ENCODE data around the gene ZNF764. TPM values are rescaled to one million over a fixed set of nuclear protein-coding genes. Genes with fewer than 3 reads are reported as not detected.
A peak's percentile ranks its signal among the peaks of the same experiment; 100 is the strongest.
"Not testable (repeated sequence)": the region's sequence is repeated elsewhere in the genome, so short reads cannot be mapped to it uniquely, and the experiment has no call there.

The ZNF764 gene
- total RNA-seq, 1 experiment from 2014 or later: 6.8 TPM

- Histone ChIP-seq H3K27me3 (no peaks in the 10 kb centered on the region), H3K36me3 (peaks cover 42% of the 10 kb centered on the region), H3K4me3 (peak overlapping the region; percentile 93), H3K9me3 (no peaks in the 10 kb centered on the region)
- DNase-seq: no peak
These were observed 542 bp downstream of the ZNF764 start for GRCh38 chr16:30557707-30557956.

GRCh38 chr16:30556125-30556473 is 2.1 kb downstream of the ZNF764 start:
- H3K36me3 ChIP-seq: peaks cover 42% of the 10 kb centered on the region
- DNase-seq: no peak
- no peaks in the 10 kb centered on the region for H3K27me3 ChIP-seq
- no peak overlapping the region for H3K4me3 ChIP-seq
- no peaks in the 10 kb centered on the region for H3K9me3 ChIP-seq

- no peaks in the 10 kb centered on the region for H3K27me3 ChIP-seq
- no peaks in the 10 kb centered on the region for H3K9me3 ChIP-seq
- H3K36me3 ChIP-seq: peaks cover 42% of the 10 kb centered on the region
- H3K4me3 ChIP-seq: no peak overlapping the region
- no peak for DNase-seq
These were observed 2.7 kb downstream of the ZNF764 start for GRCh38 chr16:30555315-30556124.

DNA sequence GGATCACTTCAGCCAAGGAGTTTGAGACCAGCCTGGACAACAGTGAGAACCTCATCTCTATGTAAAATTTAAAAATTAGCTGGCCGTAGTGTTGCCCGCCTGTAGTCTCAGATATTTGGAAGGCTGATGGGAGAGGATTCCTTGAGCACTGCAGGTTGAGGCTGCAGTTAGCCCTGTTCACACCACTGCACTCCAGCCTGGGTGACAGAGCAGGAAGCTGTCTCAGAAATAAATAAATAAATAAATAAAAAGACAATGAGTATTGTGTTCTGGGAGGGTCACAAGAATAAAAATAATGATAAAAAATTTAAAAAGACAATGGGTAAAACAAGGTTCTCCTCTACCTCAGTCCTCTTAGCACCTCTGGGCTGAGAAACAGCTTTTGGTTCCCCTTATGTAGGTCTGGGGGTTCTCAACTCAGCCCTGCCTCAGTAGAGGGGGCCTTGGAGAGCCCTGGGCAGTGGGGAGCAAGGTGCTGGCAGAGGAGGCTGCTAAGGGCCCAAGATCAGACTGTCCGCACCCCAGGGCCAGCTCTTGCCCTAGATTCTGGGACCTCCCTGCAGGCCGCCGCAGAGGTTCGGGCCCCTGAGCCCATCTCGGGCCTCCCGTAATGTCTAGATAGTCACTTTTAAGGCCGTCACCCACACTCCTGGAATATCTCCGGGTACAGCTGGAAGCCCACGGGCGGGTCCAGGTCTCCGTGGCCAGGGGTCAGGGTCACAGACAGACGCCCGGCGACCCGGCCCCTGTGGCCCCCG is 3.4 kb downstream of the ZNF764 start:
- H3K36me3 ChIP-seq: peaks cover 42% of the 10 kb centered on the region

DNA sequence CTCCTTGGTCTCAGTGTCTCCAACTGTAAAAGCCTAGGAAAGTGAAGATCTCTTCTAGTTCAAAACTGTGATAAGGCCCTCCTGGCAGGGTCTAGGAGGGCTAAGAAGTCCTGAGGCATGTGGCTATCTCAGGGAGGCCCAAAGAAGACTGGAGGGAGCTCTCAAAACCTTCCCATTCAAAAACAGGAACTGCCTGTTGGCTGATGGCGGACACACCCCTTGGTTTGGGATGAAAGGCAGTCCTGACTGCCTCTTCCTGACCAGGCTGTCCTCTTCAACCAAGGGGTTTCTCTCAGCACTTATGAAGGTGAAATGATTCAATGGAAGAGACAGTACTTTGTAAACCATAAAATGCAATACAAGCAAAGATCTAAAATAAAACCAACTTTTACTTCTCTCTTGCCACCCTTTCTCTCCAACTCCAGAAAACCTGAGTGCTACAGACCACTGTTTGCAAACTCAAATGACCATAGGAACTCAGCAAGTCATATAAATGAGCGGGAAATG is 4.7 kb downstream of the ZNF764 start:
- Histone ChIP-seq H3K4me3 (no peak overlapping the region), H3K9me3 (no peaks in the 10 kb centered on the region), H3K36me3 (peaks cover 42% of the 10 kb centered on the region)

More for the DNA sequence above, 3.4 kb downstream of the ZNF764 start:
- Histone ChIP-seq H3K9me3 (no peaks in the 10 kb centered on the region), H3K4me3 (no peak overlapping the region), H3K27me3 (no peaks in the 10 kb centered on the region)
- DNase-seq: no peak

GRCh38 chr16:30552956-30553355 is 5.2 kb downstream of the ZNF764 start:
- H3K36me3 ChIP-seq: peaks cover 42% of the 10 kb centered on the region
- DNase-seq: no peak
- no peaks in the 10 kb centered on the region for H3K9me3 ChIP-seq
- H3K27me3 ChIP-seq: no peaks in the 10 kb centered on the region
- H3K4me3 ChIP-seq: no peak overlapping the region

More for the DNA sequence above, 4.7 kb downstream of the ZNF764 start:
- DNase-seq: no peak
- H3K27me3 ChIP-seq: no peaks in the 10 kb centered on the region

DNA sequence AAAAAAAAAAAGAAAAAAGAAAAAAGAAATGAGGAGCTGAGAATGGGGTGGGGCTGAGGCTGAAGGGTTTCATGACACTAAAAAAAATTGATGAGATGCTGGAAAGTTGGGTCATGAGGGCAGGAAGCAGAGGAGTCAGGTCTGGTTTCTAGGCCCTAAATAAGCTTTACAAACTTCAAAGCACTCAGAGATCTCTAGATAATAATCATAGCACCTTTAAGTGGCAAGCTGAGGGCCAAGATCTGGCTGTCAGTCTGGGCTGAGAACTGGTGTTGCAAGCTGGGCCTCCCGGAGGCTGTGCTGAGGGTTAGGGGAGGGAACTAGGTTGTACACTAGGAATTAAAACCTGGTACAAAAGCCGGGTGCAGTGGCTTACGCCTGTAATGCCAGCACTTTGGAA is 6.4 kb downstream of the ZNF764 start:
- DNase-seq: no peak
- Histone ChIP-seq H3K27me3 (no peaks in the 10 kb centered on the region), H3K9me3 (no peaks in the 10 kb centered on the region), H3K4me3 (no peak overlapping the region), H3K36me3 (peaks cover 42% of the 10 kb centered on the region)

DNA sequence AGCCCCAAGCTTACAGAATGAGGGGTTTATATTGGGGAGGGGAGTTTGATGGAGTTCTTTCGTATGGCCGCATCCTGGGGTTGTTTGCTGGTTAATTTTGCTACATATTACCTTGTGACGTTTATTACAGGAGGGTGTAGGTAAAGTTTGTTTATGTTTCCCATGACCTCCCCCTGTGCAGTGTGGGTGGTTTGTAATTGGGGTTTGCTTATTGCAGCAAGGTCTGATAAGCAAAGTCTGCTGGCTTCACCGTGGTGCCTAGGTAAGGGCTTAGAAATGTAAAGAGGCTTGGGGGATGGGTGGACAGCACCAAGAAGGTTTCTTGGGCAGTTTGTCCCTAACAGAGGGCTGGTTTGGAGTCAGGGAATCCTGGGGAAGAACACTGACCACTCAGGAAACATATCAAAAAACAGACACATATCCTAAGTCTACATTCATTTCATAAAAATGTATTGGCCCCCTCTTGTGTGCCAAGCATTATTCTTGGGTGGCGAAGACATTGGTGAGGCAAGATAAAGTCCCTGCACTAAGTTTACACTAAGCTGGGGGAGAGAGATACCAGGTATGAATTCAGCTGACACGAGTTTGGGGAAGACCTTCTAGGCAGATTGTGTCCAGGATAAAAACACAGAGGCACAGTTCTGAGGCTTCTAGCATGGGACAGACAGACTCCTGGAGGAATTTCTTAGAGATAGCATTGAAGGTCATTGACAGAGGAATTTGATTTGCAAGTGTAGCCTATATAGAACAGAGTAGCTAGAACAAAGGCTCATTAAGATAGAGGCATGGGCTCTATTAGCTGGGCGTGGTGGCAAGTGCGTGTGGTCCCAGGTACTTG is 9.5 kb downstream of the ZNF764 start:
- H3K27me3 ChIP-seq: no peaks in the 10 kb centered on the region
- no peaks in the 10 kb centered on the region for H3K9me3 ChIP-seq
- H3K36me3 ChIP-seq: peaks cover 10% of the 10 kb centered on the region

GRCh38 chr16:30546115-30546514 is 12.1 kb downstream of the ZNF764 start:
- no peak overlapping the region for H3K4me3 ChIP-seq
- H3K36me3 ChIP-seq: no peaks in the 10 kb centered on the region
- DNase-seq: no peak
- H3K27me3 ChIP-seq: no peaks in the 10 kb centered on the region
- no peaks in the 10 kb centered on the region for H3K9me3 ChIP-seq

More for the DNA sequence above, 9.5 kb downstream of the ZNF764 start:
- no peak for DNase-seq
- no peak overlapping the region for H3K4me3 ChIP-seq

DNA sequence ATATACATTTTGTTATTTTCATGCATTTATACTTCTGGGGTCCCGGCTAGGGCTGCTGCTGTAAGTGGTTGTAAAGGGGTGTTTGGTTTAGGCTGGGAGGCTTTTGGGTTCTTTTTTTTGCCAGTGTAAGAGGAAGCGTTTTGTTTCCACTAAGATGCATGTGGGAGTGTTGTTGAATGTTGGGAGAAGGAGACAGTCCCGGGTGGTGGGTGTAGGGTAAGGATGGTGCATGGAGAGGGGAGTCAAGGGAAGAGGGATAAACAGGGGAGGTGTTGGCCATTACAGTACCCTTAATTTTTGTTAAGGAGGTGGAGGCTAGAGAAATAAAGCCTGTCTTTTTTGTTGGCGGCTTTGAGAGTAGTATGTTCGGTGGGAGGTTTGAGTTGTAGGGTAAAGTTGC is 15.1 kb downstream of the ZNF764 start:
- Histone ChIP-seq H3K36me3 (no peaks in the 10 kb centered on the region), H3K4me3 (no peak overlapping the region), H3K9me3 (no peaks in the 10 kb centered on the region), H3K27me3 (no peaks in the 10 kb centered on the region)
- no peak for DNase-seq

- Histone ChIP-seq H3K36me3 (peaks cover 3% of the 10 kb centered on the region), H3K9me3 (no peaks in the 10 kb centered on the region), H3K27me3 (no peaks in the 10 kb centered on the region), H3K4me3 (no peak overlapping the region)
- DNase-seq: no peak
These were observed 16.5 kb downstream of the ZNF764 start for GRCh38 chr16:30541502-30542329.

GRCh38 chr16:30540916-30541464 is 17.2 kb downstream of the ZNF764 start:
- not testable (repeated sequence) for H3K9me3 ChIP-seq, H3K36me3 ChIP-seq, H3K27me3 ChIP-seq, H3K4me3 ChIP-seq, DNase-seq

DNA sequence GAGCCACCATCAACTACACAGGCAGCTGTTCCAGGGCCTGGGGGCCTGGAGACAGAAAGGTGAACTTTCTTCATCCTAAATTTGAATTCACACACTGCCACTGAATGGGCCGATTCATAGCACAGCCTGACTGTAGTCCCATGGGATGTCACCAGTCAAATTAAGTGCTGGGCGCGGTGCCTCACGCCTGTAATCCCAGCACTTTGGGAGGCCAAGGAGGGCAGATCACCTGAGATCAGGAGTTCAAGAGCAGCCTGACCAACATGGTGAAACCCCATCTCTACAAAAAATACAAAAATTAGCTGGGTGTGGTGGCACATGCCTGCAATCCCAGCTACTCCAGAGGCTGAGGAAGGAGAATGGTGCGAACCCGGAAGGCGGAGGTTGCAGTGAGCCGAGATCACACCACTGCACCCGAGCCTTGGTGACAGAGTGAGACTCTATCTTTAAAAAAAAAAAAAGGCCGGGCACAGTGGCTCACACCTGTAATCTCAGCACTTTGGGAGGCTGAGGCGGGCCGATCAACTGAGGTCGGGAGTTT is 18.1 kb downstream of the ZNF764 start:
- not testable (repeated sequence) for H3K9me3 ChIP-seq, H3K36me3 ChIP-seq, DNase-seq, H3K27me3 ChIP-seq, H3K4me3 ChIP-seq

- no peak for DNase-seq
- no peak overlapping the region for H3K4me3 ChIP-seq
- no peaks in the 10 kb centered on the region for H3K9me3 ChIP-seq
These were observed 18.9 kb downstream of the ZNF764 start for GRCh38 chr16:30539000-30539964.

More at GRCh38 chr16:30539000-30539964, 18.9 kb downstream of the ZNF764 start:
- H3K27me3 ChIP-seq: no peaks in the 10 kb centered on the region
- H3K36me3 ChIP-seq: peaks cover 5% of the 10 kb centered on the region
